OCI-LY1 (cell line): ENCODE data around the gene SLFN5.

Experiments used
- H2AFZ ChIP-seq: fragments of 200-600 bp; sonication (generic), shearing (Covaris generic); 2 replicates; pipeline ENCODE4 v1.6.0; 2014; ENCODE audit warnings: antibody characterized with exemption, mild to moderate bottlenecking, low read length
- H3F3A ChIP-seq: fragments of 200-600 bp; sonication (generic), shearing (Covaris generic); 2 replicates; pipeline ENCODE4 v1.6.0; 2014; ENCODE audit warnings: mild to moderate bottlenecking, antibody characterized with exemption, low read length, moderate library complexity; ENCODE audit not compliant: insufficient read depth
- H3K27ac ChIP-seq: fragments of 200-600 bp; sonication (generic); 2 replicates; pipeline ENCODE4 v1.5.1; 2014; ENCODE audit warnings: low read length, mixed run types, mild to moderate bottlenecking, low read depth; ENCODE audit not compliant: poor library complexity, severe bottlenecking
- H3K27me3 ChIP-seq: fragments of 200-600 bp; sonication (generic); 2 replicates; pipeline ENCODE4 v1.6.0; 2014; ENCODE audit warnings: antibody characterized with exemption, mild to moderate bottlenecking, low read length, moderate library complexity; ENCODE audit not compliant: insufficient read depth
- H3K36me3 ChIP-seq: fragments of 200-600 bp; sonication (generic); 2 replicates; pipeline ENCODE4 v1.6.1; 2014; ENCODE audit warnings: mild to moderate bottlenecking, antibody characterized with exemption, low read length, moderate library complexity, mixed read lengths; ENCODE audit not compliant: insufficient read depth
- H3K4me1 ChIP-seq: fragments of 200-600 bp; sonication (generic); 2 replicates; pipeline ENCODE4 v1.5.1; 2014; ENCODE audit warnings: mild to moderate bottlenecking, low read length, moderate library complexity; ENCODE audit not compliant: insufficient read depth, severe bottlenecking
- H3K4me2 ChIP-seq: fragments of 200-600 bp; sonication (generic), shearing (Covaris generic); 2 replicates; pipeline ENCODE4 v1.6.1; 2014; ENCODE audit warnings: low read length
- H3K4me3 ChIP-seq: fragments of 200-600 bp; sonication (generic); 2 replicates; pipeline ENCODE4 v1.5.1; 2014; ENCODE audit warnings: low read length, low read depth, mild to moderate bottlenecking, mixed read lengths; ENCODE audit not compliant: poor library complexity, severe bottlenecking
- H3K79me2 ChIP-seq: fragments of 200-600 bp; shearing (Covaris generic); 2 replicates; pipeline ENCODE4 v1.6.1; 2016; ENCODE audit warnings: mixed run types, low read length, mixed read lengths; ENCODE audit not compliant: insufficient read depth
- H3K9ac ChIP-seq: fragments of 200-600 bp; sonication (generic), shearing (Covaris generic); 2 replicates; pipeline ENCODE4 v1.6.1; 2014; ENCODE audit warnings: mild to moderate bottlenecking, low read length, mixed read lengths
- H3K9me2 ChIP-seq: fragments of 200-600 bp; sonication (generic), shearing (Covaris generic); 2 replicates; pipeline ENCODE4 v1.6.1; 2014; ENCODE audit warnings: low read depth, mild to moderate bottlenecking, low read length, mixed read lengths
- H3K9me3 ChIP-seq: fragments of 200-600 bp; shearing (Covaris generic); 2 replicates; pipeline ENCODE4 v1.6.1; 2014; ENCODE audit warnings: low read length, mixed read lengths
- H4K20me1 ChIP-seq: fragments of 200-600 bp; sonication (generic), shearing (Covaris generic); 2 replicates; pipeline ENCODE4 v1.6.0; 2016; ENCODE audit warnings: mild to moderate bottlenecking, low read length; ENCODE audit not compliant: insufficient read depth
- EZH2 ChIP-seq: fragments of 200-600 bp; sonication (generic), shearing (Covaris generic); IDR thresholded peaks from 2 replicates; pipeline ENCODE4 v1.8.0; 2017; ENCODE audit warnings: borderline replicate concordance, mixed run types, mild to moderate bottlenecking, antibody characterized with exemption, low read length, moderate library complexity, mixed read lengths
- TF ChIP-seq, protein P1 (sequence below): fragments of 200-600 bp; sonication (generic), shearing (Covaris generic); IDR thresholded peaks from 2 replicates; pipeline ENCODE4 v1.5.1; 2017; ENCODE audit warnings: mild to moderate bottlenecking, antibody characterized with exemption, low read length, moderate library complexity, mixed read lengths

Gene SLFN5

DNA sequence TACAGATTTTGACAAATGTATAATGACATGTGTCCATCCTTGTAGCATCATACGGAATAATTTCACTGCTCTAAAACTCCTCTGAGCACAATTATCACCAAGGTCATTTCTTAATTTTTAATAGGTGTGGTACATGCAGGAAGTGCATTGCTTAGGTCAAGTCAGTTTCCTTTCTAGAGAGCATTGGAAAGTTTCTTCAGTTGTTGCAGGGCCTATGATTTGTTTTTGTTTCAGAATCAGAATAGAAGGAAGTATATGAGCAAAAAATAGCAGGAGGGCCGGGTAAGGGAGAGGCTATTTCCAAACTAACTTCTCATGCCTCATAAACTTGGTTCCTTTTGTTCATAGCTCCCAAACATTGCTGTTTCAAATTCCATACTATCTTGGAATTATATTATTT, 24.0 kb upstream of the SLFN5 start:
- no peaks in the 10 kb centered on the region for H3K79me2 ChIP-seq
- no peaks in the 10 kb centered on the region for H3K36me3 ChIP-seq
- no peak overlapping the region for H2AFZ ChIP-seq
- H4K20me1 ChIP-seq = no peaks in the 10 kb centered on the region
- no peak overlapping the region for H3K27ac ChIP-seq
- H3K9ac ChIP-seq = no peak overlapping the region
- no peak overlapping the region for H3K4me3 ChIP-seq
- H3K9me2 ChIP-seq = no peaks in the 10 kb centered on the region
- no peaks in the 10 kb centered on the region for H3K9me3 ChIP-seq
- H3K27me3 ChIP-seq = no peaks in the 10 kb centered on the region
- no peaks in the 10 kb centered on the region for H3K4me1 ChIP-seq
- TF ChIP-seq EZH2 = no peak
- TF ChIP-seq, protein P1, sequence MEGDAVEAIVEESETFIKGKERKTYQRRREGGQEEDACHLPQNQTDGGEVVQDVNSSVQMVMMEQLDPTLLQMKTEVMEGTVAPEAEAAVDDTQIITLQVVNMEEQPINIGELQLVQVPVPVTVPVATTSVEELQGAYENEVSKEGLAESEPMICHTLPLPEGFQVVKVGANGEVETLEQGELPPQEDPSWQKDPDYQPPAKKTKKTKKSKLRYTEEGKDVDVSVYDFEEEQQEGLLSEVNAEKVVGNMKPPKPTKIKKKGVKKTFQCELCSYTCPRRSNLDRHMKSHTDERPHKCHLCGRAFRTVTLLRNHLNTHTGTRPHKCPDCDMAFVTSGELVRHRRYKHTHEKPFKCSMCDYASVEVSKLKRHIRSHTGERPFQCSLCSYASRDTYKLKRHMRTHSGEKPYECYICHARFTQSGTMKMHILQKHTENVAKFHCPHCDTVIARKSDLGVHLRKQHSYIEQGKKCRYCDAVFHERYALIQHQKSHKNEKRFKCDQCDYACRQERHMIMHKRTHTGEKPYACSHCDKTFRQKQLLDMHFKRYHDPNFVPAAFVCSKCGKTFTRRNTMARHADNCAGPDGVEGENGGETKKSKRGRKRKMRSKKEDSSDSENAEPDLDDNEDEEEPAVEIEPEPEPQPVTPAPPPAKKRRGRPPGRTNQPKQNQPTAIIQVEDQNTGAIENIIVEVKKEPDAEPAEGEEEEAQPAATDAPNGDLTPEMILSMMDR = no peak
- no peak overlapping the region for H3K4me2 ChIP-seq
- H3F3A ChIP-seq = no peaks in the 10 kb centered on the region

DNA sequence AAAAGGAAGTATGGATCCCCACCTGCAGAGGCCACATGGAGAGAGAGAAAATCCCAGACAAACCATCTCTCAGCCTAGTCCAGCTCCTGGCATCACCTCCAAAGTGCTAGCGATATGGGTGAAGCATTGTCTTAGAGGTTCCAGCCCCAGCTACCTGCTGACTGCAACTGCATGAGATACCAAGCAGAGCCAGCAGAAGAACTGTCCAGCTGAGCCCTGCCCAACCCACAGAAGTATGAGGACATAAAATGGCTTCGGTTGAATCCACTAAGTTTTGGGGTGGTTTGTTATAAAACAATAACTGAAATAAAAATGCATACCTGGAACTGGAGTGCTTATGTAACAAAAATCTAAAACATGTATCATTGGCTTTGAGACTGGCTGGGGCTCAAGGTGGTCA, 20.4 kb upstream of the SLFN5 start:
- no peak overlapping the region for H2AFZ ChIP-seq

DNA sequence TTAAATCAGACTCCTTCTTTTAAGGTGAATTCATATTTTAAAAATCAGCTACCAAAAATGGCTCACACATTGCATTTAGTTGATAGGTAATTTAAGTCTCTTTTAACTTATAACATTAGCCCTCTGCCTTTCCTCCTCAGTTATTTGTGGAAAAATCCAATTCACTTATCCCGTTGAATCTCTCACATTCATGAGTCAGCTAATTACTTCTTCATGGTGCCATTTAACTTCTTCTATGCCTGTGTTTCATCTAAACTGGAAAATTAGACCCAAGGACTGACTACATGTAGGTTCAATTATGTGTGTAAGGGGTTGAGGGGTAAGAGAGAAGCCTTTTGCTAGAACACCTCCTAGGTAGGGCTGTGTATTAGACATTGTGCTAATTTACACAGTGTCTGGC, 18.4 kb upstream of the SLFN5 start:
- TF ChIP-seq EZH2 = no peak
- TF ChIP-seq, protein P1 = no peak
- H3K9me3 ChIP-seq = no peaks in the 10 kb centered on the region
- H3F3A ChIP-seq = no peaks in the 10 kb centered on the region
- no peak overlapping the region for H2AFZ ChIP-seq
- H3K27ac ChIP-seq = no peak overlapping the region
- H3K4me1 ChIP-seq = no peaks in the 10 kb centered on the region
- no peaks in the 10 kb centered on the region for H3K9me2 ChIP-seq
- H4K20me1 ChIP-seq = no peaks in the 10 kb centered on the region
- no peak overlapping the region for H3K4me3 ChIP-seq
- no peaks in the 10 kb centered on the region for H3K36me3 ChIP-seq
- H3K27me3 ChIP-seq = no peaks in the 10 kb centered on the region
- H3K79me2 ChIP-seq = no peaks in the 10 kb centered on the region
- no peak overlapping the region for H3K4me2 ChIP-seq
- no peak overlapping the region for H3K9ac ChIP-seq

More for the DNA sequence above, 20.4 kb upstream of the SLFN5 start:
- Histone ChIP-seq H3K4me2 (no peak overlapping the region), H3K4me1 (no peaks in the 10 kb centered on the region), H3K27ac (no peak overlapping the region), H3K9me3 (no peaks in the 10 kb centered on the region), H3K9me2 (no peaks in the 10 kb centered on the region), H3K27me3 (no peaks in the 10 kb centered on the region), H4K20me1 (no peaks in the 10 kb centered on the region), H3K36me3 (no peaks in the 10 kb centered on the region), H3K4me3 (no peak overlapping the region), H3F3A (no peaks in the 10 kb centered on the region), H3K9ac (no peak overlapping the region), H3K79me2 (no peaks in the 10 kb centered on the region)
- no peak for TF ChIP-seq EZH2
- TF ChIP-seq, protein P1 = no peak
